GM12891 (cell line): ENCODE measurements around the gene ZFP64.

Experiments used
- PAX5 ChIP-seq: IDR thresholded peaks from 2 replicates; pipeline ENCODE4 v1.6.1; 2011; ENCODE audit warnings: low read length, moderate library complexity, mild to moderate bottlenecking; ENCODE audit not compliant: insufficient read depth, severe bottlenecking
- POLR2A ChIP-seq: IDR thresholded peaks from 2 replicates; pipeline ENCODE4 v1.6.1; 2011; ENCODE audit warnings: low read depth, low read length, control low read depth
- POLR2AphosphoS5 ChIP-seq: IDR thresholded peaks from 2 replicates; pipeline ENCODE4 v1.6.1; 2011; ENCODE audit warnings: low read depth, low read length, control low read depth
- POU2F2 ChIP-seq: IDR thresholded peaks from 2 replicates; pipeline ENCODE4 v1.6.1; 2011; ENCODE audit warnings: low read depth, mild to moderate bottlenecking, control low read depth, low read length, moderate library complexity
- SPI1 ChIP-seq: IDR thresholded peaks from 2 replicates; pipeline ENCODE4 v1.6.1; 2011; ENCODE audit warnings: low read depth, low read length, control low read depth
- TAF1 ChIP-seq: IDR thresholded peaks from 2 replicates; pipeline ENCODE4 v1.6.1; 2011; ENCODE audit warnings: low read depth, low read length, control low read depth

GRCh38 chr20:52219441-52219840 lies 27.9 kb upstream of the ZFP64 start:
- TF ChIP-seq POLR2AphosphoS5, result no peak
- TF ChIP-seq TAF1, result no peak
- no peak for TF ChIP-seq POLR2A
- TF ChIP-seq SPI1, result no peak
- TF ChIP-seq POU2F2, result no peak
- no peak for TF ChIP-seq PAX5
